Karpas-422 (cell line): ENCODE data around the gene TMEM37. TPM values are rescaled to one million over a fixed set of nuclear protein-coding genes. Genes with fewer than 3 reads are reported as not detected.

Experiments used
- DNase-seq: peaks from one replicate; pipeline ENCODE4 v3.0.0-alpha.2; 2015
- H2AFZ ChIP-seq: fragments of 200-600 bp; sonication (generic); 2 replicates; pipeline ENCODE4 v1.6.1; 2014; ENCODE audit warnings: antibody characterized with exemption, low read length, mixed read lengths
- H3K27ac ChIP-seq: fragments of 200-600 bp; sonication (generic); 2 replicates; pipeline ENCODE4 v1.5.1; 2014; ENCODE audit warnings: mild to moderate bottlenecking, low read length, moderate library complexity
- H3K27me3 ChIP-seq: fragments of 200-600 bp; sonication (generic); 2 replicates; pipeline ENCODE4 v1.6.1; 2014; ENCODE audit warnings: low read length, mixed read lengths
- H3K36me3 ChIP-seq: fragments of 200-600 bp; sonication (generic); 2 replicates; pipeline ENCODE4 v1.6.1; 2014; ENCODE audit warnings: low read length, mixed read lengths; ENCODE audit not compliant: insufficient read depth
- H3K4me1 ChIP-seq: fragments of 200-600 bp; sonication (generic); 2 replicates; pipeline ENCODE4 v1.6.1; 2014; ENCODE audit warnings: mild to moderate bottlenecking, low read length, mixed read lengths
- H3K4me2 ChIP-seq: fragments of 200-600 bp; sonication (generic); 2 replicates; pipeline ENCODE4 v1.6.1; 2014; ENCODE audit warnings: low read length, low read depth, mild to moderate bottlenecking; ENCODE audit not compliant: poor library complexity, severe bottlenecking
- H3K4me3 ChIP-seq: fragments of 200-600 bp; sonication (generic); 2 replicates; pipeline ENCODE4 v1.5.1; 2014; ENCODE audit warnings: mild to moderate bottlenecking, antibody characterized with exemption, low read length, mixed read lengths
- H3K79me2 ChIP-seq: fragments of 200-600 bp; sonication (generic); 2 replicates; pipeline ENCODE4 v1.6.1; 2014; ENCODE audit warnings: mild to moderate bottlenecking, low read length, mixed read lengths
- H3K9ac ChIP-seq: fragments of 200-600 bp; sonication (generic); 2 replicates; pipeline ENCODE4 v1.6.0; 2014; ENCODE audit warnings: low read length
- H3K9me2 ChIP-seq: fragments of 200-600 bp; sonication (generic), shearing (Covaris generic); replicated peaks from 2 replicates; pipeline ENCODE4 v1.6.0; 2014; ENCODE audit warnings: mild to moderate bottlenecking, low read length, moderate library complexity; ENCODE audit not compliant: insufficient read depth
- H3K9me3 ChIP-seq: fragments of 300-700, 200-600 bp; sonication (generic); 2 replicates; pipeline ENCODE4 v1.6.1; 2014; ENCODE audit warnings: low read length, mixed read lengths
- H4K20me1 ChIP-seq: fragments of 200-600 bp; sonication (generic); 2 replicates; pipeline ENCODE4 v1.6.1; 2014; ENCODE audit warnings: mild to moderate bottlenecking, antibody characterized with exemption, low read length, low read depth; ENCODE audit not compliant: insufficient read depth
- total RNA-seq: library from RNA; depleted of rRNA; stranded (reverse); fragments of >200 nt; shearing (Covaris generic); gene quantifications from 2 replicates; pipeline ENCODE4 v1.2.3, GENCODE V29; 2014; ENCODE audit warnings: low replicate concordance

The TMEM37 gene
- total RNA-seq, 1 experiment from 2014 or later = not detected

DNA sequence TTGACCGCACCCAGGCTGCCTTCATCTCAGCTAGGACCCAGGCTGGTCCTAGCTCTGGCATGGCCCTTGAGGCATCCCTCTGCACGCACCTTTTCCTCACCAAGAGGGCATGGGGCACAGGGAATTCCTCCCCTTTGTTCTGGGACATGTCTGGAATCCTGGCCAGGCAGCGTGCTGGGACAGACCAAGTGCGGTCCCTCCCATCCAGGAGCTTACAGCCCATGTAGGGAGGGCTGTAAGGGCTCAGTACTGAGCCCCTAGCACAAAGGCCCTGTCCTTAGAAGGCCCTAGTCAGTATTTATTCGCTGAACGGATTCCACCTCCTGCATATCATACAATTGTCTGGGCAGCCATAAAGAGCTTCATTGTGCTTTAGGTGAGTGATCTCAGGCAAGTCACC is 3.0 kb downstream of the TMEM37 start:
- H3K4me2 ChIP-seq = no peak overlapping the region

DNA sequence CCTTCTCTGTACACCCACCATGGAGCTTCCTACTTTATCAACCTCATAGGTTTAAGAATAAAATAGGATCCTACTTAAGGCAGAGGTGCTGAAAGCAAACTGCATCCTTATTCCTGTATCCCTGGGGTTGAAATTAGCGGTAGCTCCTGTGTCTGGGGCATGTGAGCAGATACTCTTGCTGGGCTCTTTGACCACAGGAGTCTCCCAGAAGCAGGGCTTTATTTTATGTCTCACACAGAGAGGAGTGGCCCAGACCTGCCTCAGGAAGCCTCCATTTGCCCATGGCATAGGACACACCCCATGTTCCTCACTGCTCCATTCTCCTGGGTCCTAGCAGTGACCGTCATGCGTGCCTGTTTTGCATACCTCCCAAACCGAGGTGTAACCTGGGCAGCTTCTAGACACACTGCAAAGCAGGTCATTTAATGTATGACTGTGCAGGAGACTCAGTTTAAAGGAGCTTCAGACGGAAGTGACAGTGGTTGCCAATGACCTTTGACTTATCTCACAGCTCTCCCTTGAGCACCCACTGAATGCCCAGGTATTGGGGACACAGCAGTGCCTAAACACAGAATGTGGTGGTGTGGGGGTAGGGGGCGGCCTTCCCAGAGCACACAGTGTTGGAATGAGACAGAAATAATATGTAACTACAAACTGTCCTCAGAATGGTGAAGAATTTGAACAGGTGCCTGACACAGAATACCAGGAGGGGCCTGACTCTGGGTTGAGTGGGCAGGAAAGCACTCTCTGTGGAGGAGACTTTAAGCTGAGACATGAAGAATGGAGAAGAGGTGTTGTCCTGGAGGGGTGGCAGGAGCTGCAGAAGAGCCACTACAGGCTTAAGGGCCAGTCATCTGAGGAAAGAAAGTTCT is 3.7 kb downstream of the TMEM37 start:
- no peaks in the 10 kb centered on the region for H3K9me3 ChIP-seq
- no peaks in the 10 kb centered on the region; the same call in 1 of the 2 replicates for H3K27me3 ChIP-seq
- DNase-seq = peak; percentile 59
- H3K4me3 ChIP-seq = no peak overlapping the region
- H3K9ac ChIP-seq = no peak overlapping the region
- peaks cover 29% of the 10 kb centered on the region; the same call in 1 of the 2 replicates for H4K20me1 ChIP-seq
- H3K36me3 ChIP-seq = no peaks in the 10 kb centered on the region
- no peaks in the 10 kb centered on the region for H3K9me2 ChIP-seq
- peaks cover 44% of the 10 kb centered on the region for H3K4me1 ChIP-seq
- H2AFZ ChIP-seq = no peak overlapping the region
- no peak overlapping the region for H3K4me2 ChIP-seq
- H3K79me2 ChIP-seq = no peaks in the 10 kb centered on the region
- H3K27ac ChIP-seq = no peak overlapping the region

More for the DNA sequence above, 3.0 kb downstream of the TMEM37 start:
- no peaks in the 10 kb centered on the region for H3K9me2 ChIP-seq
- no peak for DNase-seq
- H3K36me3 ChIP-seq = no peaks in the 10 kb centered on the region
- no peaks in the 10 kb centered on the region for H3K79me2 ChIP-seq
- H3K9ac ChIP-seq = no peak overlapping the region
- peaks cover 50% of the 10 kb centered on the region for H3K4me1 ChIP-seq
- H4K20me1 ChIP-seq = peaks cover 35% of the 10 kb centered on the region; the same call in 1 of the 2 replicates
- no peak overlapping the region for H2AFZ ChIP-seq
- H3K9me3 ChIP-seq = no peaks in the 10 kb centered on the region
- H3K27ac ChIP-seq = no peak overlapping the region
- no peaks in the 10 kb centered on the region; the same call in 1 of the 2 replicates for H3K27me3 ChIP-seq
- no peak overlapping the region for H3K4me3 ChIP-seq

DNA sequence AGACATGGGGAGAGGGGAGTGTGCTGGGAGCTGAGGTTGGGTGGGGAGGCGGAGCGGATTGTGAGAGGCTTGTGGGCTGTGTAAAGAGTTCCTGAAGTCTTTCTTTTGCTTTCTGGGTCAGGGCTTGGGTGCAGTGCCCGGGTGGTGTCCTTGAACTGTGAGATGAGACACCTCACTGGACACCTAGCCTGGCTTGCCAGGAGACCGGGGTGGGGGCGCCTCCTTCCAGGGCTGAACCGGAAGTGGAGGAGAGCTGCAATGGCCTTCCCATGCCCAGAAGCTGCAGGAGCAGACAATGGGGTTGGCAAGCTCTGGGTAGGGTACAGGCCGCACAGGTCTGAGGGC is 4.3 kb downstream of the TMEM37 start:
- no peaks in the 10 kb centered on the region; the same call in 1 of the 2 replicates for H3K27me3 ChIP-seq
- no peak overlapping the region for H3K4me2 ChIP-seq
- H3K9ac ChIP-seq = no peak overlapping the region
- no peak overlapping the region for H3K27ac ChIP-seq
- no peak for DNase-seq
- H3K79me2 ChIP-seq = no peaks in the 10 kb centered on the region
- H2AFZ ChIP-seq = no peak overlapping the region
- no peak overlapping the region for H3K4me3 ChIP-seq
- H3K9me2 ChIP-seq = no peaks in the 10 kb centered on the region
- no peaks in the 10 kb centered on the region for H3K9me3 ChIP-seq
- peaks cover 31% of the 10 kb centered on the region; the same call in 1 of the 2 replicates for H4K20me1 ChIP-seq
- H3K36me3 ChIP-seq = no peaks in the 10 kb centered on the region
- peaks cover 38% of the 10 kb centered on the region for H3K4me1 ChIP-seq

DNA sequence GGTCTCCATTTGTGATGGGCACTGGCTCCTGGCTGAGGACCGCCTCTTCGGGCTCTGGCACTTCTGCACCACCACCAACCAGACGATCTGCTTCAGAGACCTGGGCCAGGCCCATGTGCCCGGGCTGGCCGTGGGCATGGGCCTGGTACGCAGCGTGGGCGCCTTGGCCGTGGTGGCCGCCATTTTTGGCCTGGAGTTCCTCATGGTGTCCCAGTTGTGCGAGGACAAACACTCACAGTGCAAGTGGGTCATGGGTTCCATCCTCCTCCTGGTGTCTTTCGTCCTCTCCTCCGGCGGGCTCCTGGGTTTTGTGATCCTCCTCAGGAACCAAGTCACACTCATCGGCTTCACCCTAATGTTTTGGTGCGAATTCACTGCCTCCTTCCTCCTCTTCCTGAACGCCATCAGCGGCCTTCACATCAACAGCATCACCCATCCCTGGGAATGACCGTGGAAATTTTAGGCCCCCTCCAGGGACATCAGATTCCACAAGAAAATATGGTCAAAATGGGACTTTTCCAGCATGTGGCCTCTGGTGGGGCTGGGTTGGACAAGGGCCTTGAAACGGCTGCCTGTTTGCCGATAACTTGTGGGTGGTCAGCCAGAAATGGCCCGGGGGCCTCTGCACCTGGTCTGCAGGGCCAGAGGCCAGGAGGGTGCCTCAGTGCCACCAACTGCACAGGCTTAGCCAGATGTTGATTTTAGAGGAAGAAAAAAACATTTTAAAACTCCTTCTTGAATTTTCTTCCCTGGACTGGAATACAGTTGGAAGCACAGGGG is 5.5 kb downstream of the TMEM37 start:
- no peaks in the 10 kb centered on the region for H3K9me3 ChIP-seq
- H3K27ac ChIP-seq = no peak overlapping the region
- H3K4me1 ChIP-seq = peaks cover 26% of the 10 kb centered on the region
- no peak overlapping the region for H2AFZ ChIP-seq
- H3K9ac ChIP-seq = no peak overlapping the region
- no peak for DNase-seq
- H3K4me2 ChIP-seq = no peak overlapping the region
- peaks cover 29% of the 10 kb centered on the region; the same call in 1 of the 2 replicates for H4K20me1 ChIP-seq
- H3K27me3 ChIP-seq = no peaks in the 10 kb centered on the region; the same call in 1 of the 2 replicates
- no peaks in the 10 kb centered on the region for H3K79me2 ChIP-seq
- no peaks in the 10 kb centered on the region for H3K36me3 ChIP-seq
- no peaks in the 10 kb centered on the region for H3K9me2 ChIP-seq
- no peak overlapping the region for H3K4me3 ChIP-seq

DNA sequence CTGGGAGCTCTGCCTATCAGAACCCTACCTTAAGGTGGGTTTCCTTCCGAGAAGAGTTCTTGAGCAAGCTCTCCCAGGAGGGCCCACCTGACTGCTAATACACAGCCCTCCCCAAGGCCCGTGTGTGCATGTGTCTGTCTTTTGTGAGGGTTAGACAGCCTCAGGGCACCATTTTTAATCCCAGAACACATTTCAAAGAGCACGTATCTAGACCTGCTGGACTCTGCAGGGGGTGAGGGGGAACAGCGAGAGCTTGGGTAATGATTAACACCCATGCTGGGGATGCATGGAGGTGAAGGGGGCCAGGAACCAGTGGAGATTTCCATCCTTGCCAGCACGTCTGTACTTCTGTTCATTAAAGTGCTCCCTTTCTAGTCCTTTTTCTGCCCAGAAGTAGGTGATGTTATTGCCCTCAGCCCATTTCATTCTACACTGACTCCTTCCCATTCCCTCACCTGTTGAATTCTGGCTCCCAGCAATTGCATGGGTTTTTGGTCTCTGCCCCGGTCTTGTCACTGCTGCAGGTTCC is 6.5 kb downstream of the TMEM37 start:
- Histone ChIP-seq H3K4me3 (no peak overlapping the region), H3K9me3 (no peaks in the 10 kb centered on the region), H3K4me1 (peaks cover 19% of the 10 kb centered on the region), H3K9ac (no peak overlapping the region), H2AFZ (no peak overlapping the region), H3K4me2 (no peak overlapping the region), H3K9me2 (no peaks in the 10 kb centered on the region), H3K36me3 (no peaks in the 10 kb centered on the region), H3K27ac (no peak overlapping the region), H4K20me1 (peaks cover 22% of the 10 kb centered on the region; the same call in 1 of the 2 replicates), H3K79me2 (no peaks in the 10 kb centered on the region), H3K27me3 (no peaks in the 10 kb centered on the region)
- DNase-seq = no peak

DNA sequence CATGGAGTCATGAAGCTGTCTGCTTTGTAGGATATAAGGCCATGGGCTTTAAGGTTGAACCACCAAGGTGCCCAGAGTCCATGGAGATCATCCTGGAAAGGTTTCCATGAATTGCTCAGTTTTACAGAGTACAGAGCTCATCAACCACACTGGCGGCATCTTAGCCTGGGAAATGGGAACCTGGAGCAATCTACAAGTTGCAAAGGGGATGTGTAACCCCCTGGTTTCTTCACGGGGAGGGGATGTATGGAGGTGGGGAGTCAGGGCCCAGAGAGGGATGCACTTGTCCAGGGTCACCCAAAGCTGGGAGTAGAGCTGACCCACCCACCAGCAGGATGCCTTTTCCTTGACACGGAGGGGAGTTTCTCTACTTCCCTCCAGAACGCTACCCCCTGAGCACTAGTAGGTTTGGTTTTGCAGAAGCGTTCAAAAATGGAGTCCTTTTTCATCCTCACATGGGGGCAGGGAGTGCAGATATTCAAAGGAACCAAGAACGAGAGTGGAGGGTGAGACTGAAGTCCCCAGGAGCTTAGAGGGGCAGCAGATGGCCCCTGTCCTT is 7.2 kb downstream of the TMEM37 start:
- Histone ChIP-seq H3K27me3 (no peaks in the 10 kb centered on the region), H3K9me3 (no peaks in the 10 kb centered on the region), H3K4me2 (no peak overlapping the region)

DNA sequence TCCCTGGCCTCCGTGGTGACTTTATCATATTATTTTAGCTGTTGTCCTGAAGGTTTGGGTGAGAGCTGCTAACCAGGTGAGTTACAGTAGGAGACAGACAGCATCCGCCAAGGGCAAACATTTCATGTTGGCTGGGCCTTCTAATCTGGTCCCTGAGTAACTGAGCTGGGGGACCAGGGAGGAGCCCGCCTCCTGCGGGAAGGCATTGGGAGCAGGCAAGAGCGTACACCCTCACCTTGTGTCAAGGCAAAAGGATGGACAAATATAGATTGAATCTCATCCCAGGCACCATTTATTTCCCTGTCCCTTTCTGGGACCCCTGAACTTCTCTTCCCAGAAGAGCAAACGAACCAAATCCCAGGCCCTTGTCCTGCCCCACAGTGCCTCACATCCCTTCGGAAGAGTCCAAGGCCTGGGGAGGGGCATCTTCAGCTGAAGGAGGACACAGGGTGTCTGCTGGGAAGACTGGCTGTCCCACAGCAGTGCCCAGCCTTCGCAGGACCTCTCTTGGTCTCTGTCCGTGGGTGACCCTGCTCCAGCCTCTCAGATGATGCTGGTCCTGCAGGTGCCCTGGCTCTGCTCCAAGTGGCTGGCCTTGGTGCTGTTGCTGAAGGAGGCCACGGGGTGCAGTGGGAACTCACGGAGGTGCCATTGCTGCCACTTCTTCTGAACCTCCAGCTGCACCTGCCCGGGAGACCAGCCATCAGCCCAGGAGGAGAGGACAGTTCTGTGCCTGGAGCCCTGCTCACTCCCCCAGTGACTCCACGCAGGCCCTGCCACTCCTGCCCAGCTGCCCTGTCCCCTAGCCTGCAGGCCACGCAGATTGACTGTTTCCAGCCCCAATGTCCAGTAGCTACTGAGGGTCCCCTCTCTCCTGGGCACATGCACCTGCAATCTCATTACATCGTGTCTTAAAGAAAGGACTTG is 8.2 kb downstream of the TMEM37 start:
- Histone ChIP-seq H3K4me3 (no peak overlapping the region), H2AFZ (no peak overlapping the region), H3K27me3 (no peaks in the 10 kb centered on the region), H3K9me3 (no peaks in the 10 kb centered on the region), H3K4me1 (peaks cover 14% of the 10 kb centered on the region), H3K27ac (no peak overlapping the region), H3K79me2 (no peaks in the 10 kb centered on the region), H3K9me2 (no peaks in the 10 kb centered on the region), H3K9ac (no peak overlapping the region), H3K36me3 (no peaks in the 10 kb centered on the region), H4K20me1 (peaks cover 16% of the 10 kb centered on the region; the same call in 1 of the 2 replicates), H3K4me2 (no peak overlapping the region)
- DNase-seq = no peak

More for the DNA sequence above, 7.2 kb downstream of the TMEM37 start:
- no peaks in the 10 kb centered on the region for H3K36me3 ChIP-seq
- no peak overlapping the region for H3K27ac ChIP-seq
- H3K4me3 ChIP-seq = no peak overlapping the region
- H3K9me2 ChIP-seq = no peaks in the 10 kb centered on the region
- H3K79me2 ChIP-seq = no peaks in the 10 kb centered on the region
- H4K20me1 ChIP-seq = peaks cover 16% of the 10 kb centered on the region; the same call in 1 of the 2 replicates
- no peak overlapping the region for H2AFZ ChIP-seq
- H3K4me1 ChIP-seq = peaks cover 18% of the 10 kb centered on the region
- H3K9ac ChIP-seq = no peak overlapping the region
- no peak for DNase-seq
